ENCODE data around the gene SEMA3C.

SEMA3C gene

DNA sequence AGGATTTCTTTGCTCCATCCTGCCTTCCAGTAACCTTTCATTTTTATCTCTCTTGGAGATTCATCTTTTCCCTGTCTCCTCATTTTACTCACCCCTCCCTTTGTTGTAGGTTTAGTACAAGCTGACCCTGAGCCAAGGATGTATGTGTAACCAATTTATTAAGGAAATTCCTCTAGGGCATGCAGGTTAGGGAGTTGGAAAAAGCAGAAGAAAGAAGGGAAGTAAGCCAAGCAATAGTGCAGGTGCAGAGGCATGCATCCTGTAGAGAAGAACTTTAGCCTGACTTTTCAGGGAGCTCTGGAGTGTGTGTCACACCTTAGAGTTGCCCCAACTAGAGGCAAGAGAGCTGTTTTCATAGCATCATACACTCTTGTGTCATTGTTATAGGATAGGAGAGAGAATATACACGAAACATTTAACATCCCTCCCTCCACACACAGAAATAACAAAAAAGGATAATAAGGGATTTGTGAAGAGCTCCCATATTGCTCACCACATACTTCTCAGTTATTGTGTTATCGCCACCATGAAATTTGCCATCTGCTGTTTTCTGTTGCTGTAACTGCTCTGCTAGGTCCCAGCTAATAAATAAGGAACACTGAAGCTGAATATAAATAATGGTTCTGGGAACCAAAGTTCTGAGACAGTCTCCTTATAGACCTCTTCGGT is 21.8 kb upstream of the SEMA3C start:
- TF ChIP-seq, protein P1, sequence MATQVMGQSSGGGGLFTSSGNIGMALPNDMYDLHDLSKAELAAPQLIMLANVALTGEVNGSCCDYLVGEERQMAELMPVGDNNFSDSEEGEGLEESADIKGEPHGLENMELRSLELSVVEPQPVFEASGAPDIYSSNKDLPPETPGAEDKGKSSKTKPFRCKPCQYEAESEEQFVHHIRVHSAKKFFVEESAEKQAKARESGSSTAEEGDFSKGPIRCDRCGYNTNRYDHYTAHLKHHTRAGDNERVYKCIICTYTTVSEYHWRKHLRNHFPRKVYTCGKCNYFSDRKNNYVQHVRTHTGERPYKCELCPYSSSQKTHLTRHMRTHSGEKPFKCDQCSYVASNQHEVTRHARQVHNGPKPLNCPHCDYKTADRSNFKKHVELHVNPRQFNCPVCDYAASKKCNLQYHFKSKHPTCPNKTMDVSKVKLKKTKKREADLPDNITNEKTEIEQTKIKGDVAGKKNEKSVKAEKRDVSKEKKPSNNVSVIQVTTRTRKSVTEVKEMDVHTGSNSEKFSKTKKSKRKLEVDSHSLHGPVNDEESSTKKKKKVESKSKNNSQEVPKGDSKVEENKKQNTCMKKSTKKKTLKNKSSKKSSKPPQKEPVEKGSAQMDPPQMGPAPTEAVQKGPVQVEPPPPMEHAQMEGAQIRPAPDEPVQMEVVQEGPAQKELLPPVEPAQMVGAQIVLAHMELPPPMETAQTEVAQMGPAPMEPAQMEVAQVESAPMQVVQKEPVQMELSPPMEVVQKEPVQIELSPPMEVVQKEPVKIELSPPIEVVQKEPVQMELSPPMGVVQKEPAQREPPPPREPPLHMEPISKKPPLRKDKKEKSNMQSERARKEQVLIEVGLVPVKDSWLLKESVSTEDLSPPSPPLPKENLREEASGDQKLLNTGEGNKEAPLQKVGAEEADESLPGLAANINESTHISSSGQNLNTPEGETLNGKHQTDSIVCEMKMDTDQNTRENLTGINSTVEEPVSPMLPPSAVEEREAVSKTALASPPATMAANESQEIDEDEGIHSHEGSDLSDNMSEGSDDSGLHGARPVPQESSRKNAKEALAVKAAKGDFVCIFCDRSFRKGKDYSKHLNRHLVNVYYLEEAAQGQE (IDR thresholded peaks at IDR 0.05; ENCODE audit: insufficient replicate concordance, low read depth): no peak
- Histone ChIP-seq H3K27ac (replicated peaks) (no peak overlapping the region), H3K27me3 (ENCODE audit: insufficient read depth, poor library complexity, severe bottlenecking) (no peaks in the 10 kb centered on the region), H3K4me3 (replicated peaks; ENCODE audit: insufficient read depth, low read length) (no peak overlapping the region)
- DNase-seq (ENCODE audit: low read depth in 1 of 2, low spot score in 1 of 2): no peak

- no peak overlapping the region for H3K27ac ChIP-seq (replicated peaks)
Measured at GRCh38 chr7:80937336-80937735, 18.5 kb upstream of the SEMA3C start.

DNA sequence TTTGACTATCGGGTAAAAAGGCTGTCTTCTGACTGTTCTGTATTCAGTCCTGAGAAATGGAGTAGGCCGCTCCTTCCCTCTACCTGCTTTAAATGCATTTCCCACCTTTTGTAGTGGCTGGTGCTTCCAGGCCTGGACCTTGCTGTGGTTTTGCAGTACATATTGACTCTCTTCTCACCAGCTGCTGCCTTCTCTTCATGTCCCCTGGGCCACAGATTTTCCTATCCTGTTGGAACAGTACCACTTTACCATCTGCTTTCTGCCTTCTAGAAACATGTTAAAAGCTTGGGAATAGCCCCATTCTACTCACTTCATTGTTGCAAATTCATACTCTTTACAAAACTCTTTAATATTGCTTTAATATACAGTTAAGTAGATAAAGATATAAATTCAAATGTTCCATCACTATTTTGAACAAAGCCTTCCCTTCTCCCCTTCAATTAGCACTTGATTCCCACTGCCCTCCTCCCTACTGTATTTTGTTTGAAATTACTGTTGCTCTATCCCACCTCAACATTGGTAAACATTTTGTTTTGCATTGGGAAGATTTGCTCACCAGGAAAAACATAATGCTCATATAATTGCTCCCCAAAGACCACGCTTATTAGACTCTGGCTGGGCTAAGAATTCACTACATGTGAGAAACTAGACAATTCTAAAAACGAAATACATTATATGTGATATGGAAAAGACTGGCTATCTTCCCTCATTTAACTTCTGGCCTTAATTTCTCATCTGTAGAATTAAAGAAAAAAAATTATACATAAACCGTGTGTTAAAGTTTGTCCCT is 17.3 kb upstream of the SEMA3C start:
- no peak overlapping the region for H3K27ac ChIP-seq (replicated peaks)
- TF ChIP-seq, protein P1 (IDR thresholded peaks at IDR 0.05; ENCODE audit: insufficient replicate concordance, low read depth): no peak
- TF ChIP-seq POLR2AphosphoS5 (IDR thresholded peaks at IDR 0.05; ENCODE audit: low read depth) (no peak), CTCF (IDR thresholded peaks at IDR 0.05; ENCODE audit: insufficient read depth, low read length) (no peak), GABPA (IDR thresholded peaks at IDR 0.05; ENCODE audit: low read depth) (no peak), SPI1 (IDR thresholded peaks at IDR 0.05; ENCODE audit: borderline replicate concordance, low read depth) (no peak)
- H3K27me3 ChIP-seq (ENCODE audit: insufficient read depth, poor library complexity, severe bottlenecking): no peaks in the 10 kb centered on the region
- DNase-seq (ENCODE audit: low read depth in 1 of 2, low spot score in 1 of 2): no peak
- no peak overlapping the region for H3K4me3 ChIP-seq (replicated peaks; ENCODE audit: insufficient read depth, low read length)

More at GRCh38 chr7:80937336-80937735, 18.5 kb upstream of the SEMA3C start:
- no peak for DNase-seq (ENCODE audit: low read depth in 1 of 2, low spot score in 1 of 2)
- TF ChIP-seq POLR2AphosphoS5 (IDR thresholded peaks at IDR 0.05; ENCODE audit: low read depth): no peak
- TF ChIP-seq SPI1 (IDR thresholded peaks at IDR 0.05; ENCODE audit: borderline replicate concordance, low read depth): no peak
- TF ChIP-seq CTCF (IDR thresholded peaks at IDR 0.05; ENCODE audit: insufficient read depth, low read length): no peak
- TF ChIP-seq, protein P1 (IDR thresholded peaks at IDR 0.05; ENCODE audit: insufficient replicate concordance, low read depth): no peak
- TF ChIP-seq GABPA (IDR thresholded peaks at IDR 0.05; ENCODE audit: low read depth): no peak
- Histone ChIP-seq H3K27me3 (ENCODE audit: insufficient read depth, poor library complexity, severe bottlenecking) (no peaks in the 10 kb centered on the region), H3K4me3 (replicated peaks; ENCODE audit: insufficient read depth, low read length) (no peak overlapping the region)
